Cardiac fibroblast (primary cell): Measurements from ENCODE around the gene LRRC26.
A peak's percentile ranks its signal among the peaks of the same experiment; 100 is the strongest.

Experiments used
- DNase-seq, 2 donors: peaks; one replicate each; pipeline versions ENCODE4 v3.0.0 to v3.0.0-alpha.2; 2010; ENCODE audit warnings: low read depth in 2 of 2
- H3K4me3 ChIP-seq, 2 donors: replicated peaks in 1 of 2; 1 replicate in 1 of 2; 2 replicates in 1 of 2; pipeline ENCODE4 v1.5.1; 2011; ENCODE audit warnings: low read depth in 2 of 2, low read length in 2 of 2, mild to moderate bottlenecking in 2 of 2, moderate library complexity in 1 of 2
- TF ChIP-seq, protein P1 (sequence below): IDR thresholded peaks from one replicate; pipeline ENCODE4 v1.5.1; 2011; ENCODE audit warnings: low read depth, mild to moderate bottlenecking, low read length, inconsistent platforms

The LRRC26 gene

DNA sequence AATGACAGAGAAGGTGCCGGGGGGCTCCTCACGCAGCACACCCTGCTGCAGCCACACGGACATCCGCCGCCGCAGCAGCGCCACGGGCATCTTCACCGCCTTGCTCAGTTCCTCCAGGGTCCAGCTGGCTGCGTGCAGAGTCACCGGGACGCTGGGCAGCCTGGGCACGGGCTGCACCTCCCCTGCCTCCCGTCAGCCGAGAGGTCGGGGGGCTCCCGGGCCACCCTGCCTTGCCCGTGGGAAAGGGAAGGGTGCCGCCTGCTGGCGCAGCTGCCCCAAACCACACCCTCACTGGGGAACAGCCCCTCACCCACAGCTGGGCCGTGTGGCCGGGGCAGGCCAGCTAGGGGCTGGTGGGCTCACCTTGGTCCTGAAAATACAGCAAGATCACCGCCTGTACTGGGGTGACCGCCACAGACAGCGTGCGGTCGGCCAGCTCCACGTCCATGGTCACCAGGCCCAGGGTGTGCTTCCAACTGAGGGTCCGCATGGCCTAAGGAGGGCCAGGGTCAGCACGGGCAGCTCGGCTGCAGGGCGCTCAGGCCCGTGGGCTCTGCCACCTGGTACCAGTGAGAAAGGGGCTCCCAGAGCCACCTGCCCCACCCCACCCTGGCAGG, 5.6 kb upstream of the LRRC26 start:
- TF ChIP-seq, protein P1, sequence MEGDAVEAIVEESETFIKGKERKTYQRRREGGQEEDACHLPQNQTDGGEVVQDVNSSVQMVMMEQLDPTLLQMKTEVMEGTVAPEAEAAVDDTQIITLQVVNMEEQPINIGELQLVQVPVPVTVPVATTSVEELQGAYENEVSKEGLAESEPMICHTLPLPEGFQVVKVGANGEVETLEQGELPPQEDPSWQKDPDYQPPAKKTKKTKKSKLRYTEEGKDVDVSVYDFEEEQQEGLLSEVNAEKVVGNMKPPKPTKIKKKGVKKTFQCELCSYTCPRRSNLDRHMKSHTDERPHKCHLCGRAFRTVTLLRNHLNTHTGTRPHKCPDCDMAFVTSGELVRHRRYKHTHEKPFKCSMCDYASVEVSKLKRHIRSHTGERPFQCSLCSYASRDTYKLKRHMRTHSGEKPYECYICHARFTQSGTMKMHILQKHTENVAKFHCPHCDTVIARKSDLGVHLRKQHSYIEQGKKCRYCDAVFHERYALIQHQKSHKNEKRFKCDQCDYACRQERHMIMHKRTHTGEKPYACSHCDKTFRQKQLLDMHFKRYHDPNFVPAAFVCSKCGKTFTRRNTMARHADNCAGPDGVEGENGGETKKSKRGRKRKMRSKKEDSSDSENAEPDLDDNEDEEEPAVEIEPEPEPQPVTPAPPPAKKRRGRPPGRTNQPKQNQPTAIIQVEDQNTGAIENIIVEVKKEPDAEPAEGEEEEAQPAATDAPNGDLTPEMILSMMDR: peak; percentile 2
- no peak overlapping the region for H3K4me3 ChIP-seq
- DNase-seq: no peak

DNA sequence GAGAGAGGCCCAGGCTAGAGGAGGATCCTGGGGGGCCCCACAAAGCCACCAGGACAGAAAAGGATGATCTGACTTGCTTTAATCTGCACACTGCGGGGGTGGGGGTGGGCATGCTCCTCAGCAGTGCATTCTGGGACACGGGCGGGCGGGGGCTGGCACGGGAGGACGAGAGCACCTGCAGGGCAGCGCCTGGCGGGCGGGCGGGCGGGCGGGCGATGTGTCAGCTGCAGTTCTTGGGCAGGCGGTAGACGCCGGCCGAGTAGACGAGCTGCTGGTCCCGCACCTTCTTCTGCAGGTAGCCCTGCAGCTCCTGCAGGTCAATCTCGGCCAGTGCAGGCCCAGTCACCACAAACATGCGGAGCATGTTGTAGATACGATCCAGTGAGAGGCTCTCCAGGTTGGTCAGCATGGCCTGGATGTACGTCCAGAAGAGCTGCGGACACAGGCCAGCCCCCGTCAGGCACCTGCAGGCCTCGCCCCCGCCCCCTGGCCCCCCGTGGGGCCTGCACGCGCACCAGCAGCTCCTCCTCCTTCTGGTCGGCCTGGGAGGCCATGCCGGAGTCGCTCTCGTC, 5.0 kb upstream of the LRRC26 start:
- no peak for DNase-seq
- TF ChIP-seq, protein P1: no peak
- no peak overlapping the region for H3K4me3 ChIP-seq

DNA sequence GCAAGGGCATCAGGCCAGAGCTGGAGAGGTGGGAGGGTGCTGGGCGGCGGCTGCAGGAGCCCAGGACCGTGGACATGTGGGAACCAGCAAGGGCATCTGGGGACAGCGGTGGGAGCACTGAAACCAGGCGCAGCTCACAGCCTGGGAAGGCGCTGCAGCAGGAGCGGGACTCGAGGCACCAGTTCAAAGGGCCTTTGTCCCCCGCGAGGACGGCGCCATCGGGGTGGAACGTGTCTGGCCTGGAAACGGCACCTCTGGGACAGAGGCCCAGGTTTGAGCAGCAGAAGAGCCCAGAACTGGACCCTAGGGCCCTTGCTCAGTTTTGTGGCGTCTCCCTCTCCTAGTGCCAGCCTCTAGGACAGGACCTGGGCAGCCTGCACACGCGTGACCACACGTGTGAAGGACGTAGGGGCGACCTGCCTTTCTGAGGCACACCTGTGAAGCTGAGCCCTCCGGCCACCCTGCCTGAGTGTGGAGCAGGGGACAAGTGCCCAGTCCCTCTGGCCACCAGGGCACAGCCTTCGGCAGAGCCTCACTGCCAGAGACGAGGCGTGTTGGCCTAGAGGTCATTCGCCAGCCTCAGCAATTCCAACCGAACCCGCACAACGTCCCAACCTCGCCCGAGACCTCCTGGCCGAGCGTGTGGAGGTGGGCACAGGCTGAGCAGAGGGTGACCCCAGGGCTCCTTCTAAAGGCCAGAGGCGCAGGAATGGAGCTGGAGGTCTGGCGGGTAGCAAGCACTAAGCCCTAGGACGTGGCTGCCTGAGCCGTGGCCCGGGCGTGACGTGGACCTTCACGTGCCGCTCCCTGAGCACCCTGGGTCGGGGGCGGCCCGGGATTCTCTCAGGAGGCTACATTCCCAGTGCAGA, 4.2 kb upstream of the LRRC26 start:
- H3K4me3 ChIP-seq: no peak overlapping the region

GRCh38 chr9:137172901-137173795, 3.3 kb upstream of the LRRC26 start:
- no peak for DNase-seq
- TF ChIP-seq, protein P1: no peak
- no peak overlapping the region for H3K4me3 ChIP-seq

More for the DNA sequence above, 4.2 kb upstream of the LRRC26 start:
- TF ChIP-seq, protein P1: no peak
- no peak for DNase-seq

DNA sequence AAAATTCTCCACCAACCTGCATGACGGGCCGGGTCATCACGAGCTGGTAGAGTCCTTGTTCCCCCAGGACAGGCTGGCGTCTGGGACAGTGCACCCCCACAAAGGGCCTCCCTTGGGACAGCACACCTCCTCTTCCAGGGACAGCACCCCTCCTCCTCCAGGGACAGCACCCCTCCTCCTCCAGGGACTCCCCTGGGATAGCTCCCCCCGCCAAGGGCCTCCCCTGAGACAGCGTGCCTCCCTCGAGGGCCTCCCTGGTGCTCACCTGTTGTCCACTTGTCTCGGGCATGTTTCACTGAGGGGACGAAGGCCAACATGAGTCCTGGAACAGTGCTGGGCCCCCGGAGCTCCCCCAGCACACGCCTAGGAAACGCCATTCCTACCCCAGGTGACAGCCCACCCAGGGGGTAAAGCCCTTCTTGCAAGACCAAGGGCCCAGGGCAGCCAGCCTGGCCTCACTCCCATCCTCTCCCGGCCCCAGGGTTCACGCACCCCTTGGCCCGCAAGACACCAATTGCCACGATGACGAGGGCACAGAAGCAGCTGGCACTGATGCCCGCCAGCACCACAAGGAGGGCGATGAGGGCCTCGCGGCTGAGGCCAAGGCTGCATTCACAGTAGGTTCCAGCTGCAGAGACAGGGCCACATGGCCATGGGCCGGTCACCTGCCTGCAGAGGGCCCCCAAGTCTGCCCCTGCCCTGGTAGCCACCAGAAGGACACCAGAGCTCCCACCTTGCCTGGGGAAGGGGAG, 1.5 kb upstream of the LRRC26 start:
- TF ChIP-seq, protein P1: no peak
- no peak for DNase-seq
- no peak overlapping the region for H3K4me3 ChIP-seq
